A549 treated with GW870086 at 1 μM for 4 hours (cell line): ENCODE results near the gene ANO5. TPM values are rescaled to one million over a fixed set of nuclear protein-coding genes. Genes with fewer than 3 reads are reported as not detected.

Experiments
- total RNA-seq: library from RNA; stranded (reverse); fragments of 200-300 nt; extraction: Qiagen RNA extraction; gene quantifications from 5 replicates; pipeline ENCODE4 v1.2.3, GENCODE V29; 2022; ENCODE audit warnings: low read depth

ANO5 gene
- total RNA-seq = 1.2 to 2.0 TPM (median 1.7 TPM) in 5 replicates

GRCh38 chr11:22192642-22193347 lies at the start of gene ANO5:
TSS of gene ANO5 (plus strand) at chr11:22193085. CDS start at chr11:22193493, 408 bp downstream.

Other genes with a start within 250 kb of the ANO5 start
- not detected in 5 replicates for gene SLC17A6, start 145.3 kb downstream of the ANO5 start, total RNA-seq